ENCODE results near the gene ATP10B. TPM values are rescaled to one million over a fixed set of nuclear protein-coding genes. Genes with fewer than 3 reads are reported as not detected.

The ATP10B gene
- total and polyA plus RNA-seq, 2 of the 8 experiments (the other 6 are each of a cell fraction or from before 2014, with no cell fraction given) = 0.06 to 0.11 TPM

- TF ChIP-seq SUZ12 (IDR thresholded peaks at IDR 0.05; ENCODE audit: low read length) = no peak
- TF ChIP-seq TAF1 (IDR thresholded peaks at IDR 0.05; ENCODE audit: low read depth, low read length) = no peak
- TF ChIP-seq CHD2 (IDR thresholded peaks at IDR 0.05; ENCODE audit: low read length) = no peak
- TF ChIP-seq SIRT6 (IDR thresholded peaks at IDR 0.05; ENCODE audit: low read length) = no peak
- TF ChIP-seq RNF2 (IDR thresholded peaks at IDR 0.05; ENCODE audit: borderline replicate concordance, low read depth, low read length, missing control alignments, poor library complexity, severe bottlenecking) = no peak
- TF ChIP-seq USF2 (IDR thresholded peaks at IDR 0.05; ENCODE audit: low read length) = no peak
Measured at GRCh38 chr5:160757194-160757593, 94.8 kb downstream of the ATP10B start (continued).

Measured in H1 (cell line).